K562 (cell line): ENCODE measurements around the gene ITPRIPL1. TPM values are rescaled to one million over a fixed set of nuclear protein-coding genes. Genes with fewer than 3 reads are reported as not detected.

ENCODE experiments used
- ATAC-seq: fragments of 200-7000 bp; cut with Tn5 transposase; 3 replicates; pipeline ENCODE4 v1.9.1; 2020; ENCODE audit warnings: moderate library complexity
- BruUV-seq: library from RNA; stranded (reverse); fragments of 400-500 nt; replicated peaks from 2 replicates; lab custom pipeline; 2021; lab: Mats Ljungman, UMichigan
- CTCF ChIA-PET: fragments of 300-600 bp; formaldehyde crosslinking; extraction: SDS; loops from one replicate; lab custom pipeline; 2021; ENCODE audit warnings: low intra/inter-chr PET ratio; lab: Yijun Ruan, JAX
- POLR2A ChIA-PET: fragments of 300-600, 350-650 bp; sonication (Branson Sonifier 250); formaldehyde crosslinking; extraction: SDS; loops from one replicate; lab custom pipeline; 2021; ENCODE audit warnings: antibody characterized with exemption, inconsistent platforms; lab: Yijun Ruan, JAX
- DNase-seq, 4 experiments: peaks; one replicate each; pipeline versions ENCODE4 v3.0.0 to v3.0.0-alpha.2; 2011 to 2018; ENCODE audit warnings: low spot score in 3 of 4, mixed read lengths in 3 of 4; ENCODE audit errors: extremely low read depth in 1 of 4
- FAIRE-seq: peaks from 2 replicates; lab custom pipeline; 2011; peaks lifted over from hg19 to GRCh38; lab: Jason Lieb, UNC
- H2AFZ ChIP-seq: 2 replicates; pipeline ENCODE4 v1.6.0; 2011; ENCODE audit warnings: low read depth, low read length, control low read depth, inconsistent platforms
- H3K27ac ChIP-seq: fragments of 200-600 bp; 3 replicates; pipeline ENCODE4 v1.8.0; 2011; ENCODE audit warnings: low read depth, mild to moderate bottlenecking, control low read depth, inconsistent platforms, low read length, moderate library complexity, mixed read lengths; ENCODE audit errors: extremely low read depth
- H3K27me3 ChIP-seq, 2 experiments: fragments of 300-600 bp in 1 of 2; 2 replicates in 1 of 2; 3 replicates in 1 of 2; pipeline versions ENCODE4 v1.6.0 to v1.8.0; 2011; ENCODE audit warnings: inconsistent platforms in 2 of 2, low read length in 2 of 2, mild to moderate bottlenecking in 1 of 2, mixed read lengths in 1 of 2, moderate library complexity in 1 of 2; ENCODE audit not compliant: control insufficient read depth in 2 of 2, insufficient read depth in 2 of 2
- H3K36me3 ChIP-seq: fragments of 300-600 bp; 3 replicates; pipeline ENCODE4 v1.8.0; 2011; ENCODE audit warnings: mild to moderate bottlenecking, low read length, inconsistent platforms; ENCODE audit not compliant: control insufficient read depth, insufficient read depth
- H3K4me1 ChIP-seq, 2 experiments: fragments of 200-600 bp in 1 of 2; replicated peaks in 1 of 2; 2 replicates in 1 of 2; 3 replicates in 1 of 2; pipeline versions ENCODE4 v1.5.1 to v1.8.0; 2011; ENCODE audit warnings: inconsistent platforms in 2 of 2, low read length in 2 of 2, mild to moderate bottlenecking in 1 of 2, mixed read lengths in 1 of 2, moderate library complexity in 1 of 2; ENCODE audit not compliant: control insufficient read depth in 2 of 2, insufficient read depth in 2 of 2
- H3K4me2 ChIP-seq: 2 replicates; pipeline ENCODE4 v1.6.1; 2011; ENCODE audit warnings: low read length, control low read depth, inconsistent platforms, mixed read lengths; ENCODE audit not compliant: insufficient read depth
- H3K4me3 ChIP-seq: fragments of 200-600 bp; sonication (generic), shearing (Covaris generic); 2 replicates; pipeline ENCODE4 v1.5.1; 2016; ENCODE audit warnings: control low read depth, inconsistent platforms
- H3K79me2 ChIP-seq: fragments of 200-600 bp; 3 replicates; pipeline ENCODE4 v1.8.0; 2011; ENCODE audit warnings: low read length, inconsistent platforms; ENCODE audit not compliant: control insufficient read depth, insufficient read depth
- H3K9ac ChIP-seq, 2 experiments: 2 replicates each; pipeline versions ENCODE4 v1.6.0 to v1.6.1; 2011; ENCODE audit warnings: low read depth in 2 of 2, low read length in 2 of 2, control low read depth in 1 of 2, inconsistent platforms in 1 of 2, mild to moderate bottlenecking in 1 of 2, mixed read lengths in 1 of 2; ENCODE audit not compliant: insufficient read depth in 1 of 2
- H3K9me1 ChIP-seq: one replicate; pipeline ENCODE4 v1.6.0; 2011; ENCODE audit warnings: inconsistent platforms, mild to moderate bottlenecking, low read length, moderate library complexity; ENCODE audit not compliant: control insufficient read depth, insufficient read depth
- H3K9me3 ChIP-seq: replicated peaks from 2 replicates; pipeline ENCODE4 v1.5.1; 2011; ENCODE audit warnings: low read depth, low read length, inconsistent platforms; ENCODE audit not compliant: control insufficient read depth, insufficient read depth
- H4K20me1 ChIP-seq: replicated peaks from 2 replicates; pipeline ENCODE4 v1.6.1; 2011; ENCODE audit warnings: low read length, inconsistent platforms, mixed read lengths; ENCODE audit not compliant: control insufficient read depth, insufficient read depth
- BCL6 ChIP-seq: fragments of 250-450 bp; sonication (Bioruptor Pico); IDR thresholded peaks from 2 replicates; pipeline ENCODE4 v1.4.0; 2020
- CBFA2T3 ChIP-seq: fragments of 450-650 bp; IDR thresholded peaks from 2 replicates; pipeline ENCODE4 v1.6.1; 2017
- CBX5 ChIP-seq: IDR thresholded peaks from 2 replicates; pipeline ENCODE4 v1.6.1; 2014; ENCODE audit warnings: low read depth, borderline replicate concordance
- CSDE1 ChIP-seq, 2 experiments: fragments of 450-650 bp; IDR thresholded peaks; 2 replicates each; pipeline ENCODE4 v1.6.1; 2016; ENCODE audit warnings: mild to moderate bottlenecking in 1 of 2
- FOXA1 ChIP-seq: fragments of 450-650 bp; IDR thresholded peaks from 2 replicates; pipeline ENCODE4 v1.6.1; 2016; ENCODE audit warnings: mild to moderate bottlenecking, borderline replicate concordance
- FOXJ2 ChIP-seq: fragments of 200-800 bp; sonication (Bioruptor generic); IDR thresholded peaks from 2 replicates; pipeline ENCODE4 v1.6.1; 2016; ENCODE audit warnings: missing genetic modification characterization, missing compliant biosample characterization
- IFI16 ChIP-seq: fragments of 250-450 bp; sonication (Bioruptor Pico); IDR thresholded peaks from 2 replicates; pipeline ENCODE4 v2.1.2; 2022; ENCODE audit warnings: mild to moderate bottlenecking, inconsistent platforms
- MXI1 ChIP-seq: IDR thresholded peaks from 2 replicates; pipeline ENCODE4 v1.6.1; 2011; ENCODE audit warnings: low read depth, mild to moderate bottlenecking, improper control_type of control experiment, low read length
- SIN3A ChIP-seq, 2 experiments: fragments of 150-350 bp in 1 of 2; IDR thresholded peaks; 2 replicates each; pipeline ENCODE4 v1.6.1; 2011 to 2016; ENCODE audit warnings: borderline replicate concordance in 2 of 2, low read depth in 2 of 2, low read length in 2 of 2, mild to moderate bottlenecking in 2 of 2, moderate library complexity in 2 of 2; ENCODE audit not compliant: control insufficient read depth in 1 of 2
- SMAD4 ChIP-seq: fragments of 250-450 bp; sonication (Bioruptor Pico); conservative IDR thresholded peaks from 2 replicates; pipeline ENCODE4 v1.8.0; 2021; ENCODE audit warnings: inconsistent platforms, mild to moderate bottlenecking, moderate library complexity
- ZFP1 ChIP-seq: fragments of 450-650 bp; formaldehyde crosslinking; IDR thresholded peaks from 2 replicates; pipeline ENCODE4 v1.4.0; 2020; ENCODE audit warnings: mild to moderate bottlenecking, mixed read lengths
- ZNF212 ChIP-seq: fragments of 450-650 bp; formaldehyde crosslinking; IDR thresholded peaks from 2 replicates; pipeline ENCODE4 v1.4.0; 2020; ENCODE audit warnings: mild to moderate bottlenecking
- ZNF232 ChIP-seq: sonication (generic); formaldehyde crosslinking; IDR thresholded peaks from 2 replicates; pipeline ENCODE4 v1.8.0; 2022; ENCODE audit warnings: mild to moderate bottlenecking, missing genetic modification reagents
- ZNF586 ChIP-seq: fragments of 450-650 bp; formaldehyde crosslinking; conservative IDR thresholded peaks from 2 replicates; pipeline ENCODE4 v1.4.0; 2020; ENCODE audit warnings: mild to moderate bottlenecking, moderate library complexity
- in situ Hi-C: fragments of 300-500 bp; cut with MboI; formaldehyde crosslinking; loops from 4 replicates; pipeline ENCODE4 v1.15.0; 2018; ENCODE audit warnings: inconsistent platforms, mixed read lengths
- intact Hi-C: fragments of 100-400 bp; cut with micrococcal nuclease; formaldehyde crosslinking; loops from 2 replicates; pipeline ENCODE4 v1.14.2; 2022
- polyA plus RNA-seq, 8 experiments: library from polyadenylated mRNA; depleted of rRNA in 4 of 8; stranded (reverse) in 5 of 8; unstranded in 3 of 8; fragments of >200 nt; fragmentation: Nextera tagmentation in 2 of 8; fragmentation: Illumina TruSeq in 1 of 8; extraction: Ambion mirVana in 2 of 8; extraction: Trizol in 1 of 8; gene quantifications; 2 replicates each; pipeline versions ENCODE4 v1.2.1 to v1.2.3, GENCODE V29; 2011 to 2014; ENCODE audit warnings: inconsistent platforms in 1 of 8, missing spikeins in 1 of 8
- total RNA-seq, 7 experiments: library from RNA; depleted of rRNA in 6 of 7; stranded (reverse); fragments of >200 nt in 6 of 7; fragmentation: Illumina TruSeq in 2 of 7; extraction: Trizol in 2 of 7; gene quantifications; 2 replicates each; pipeline versions ENCODE4 v1.2.1 to v1.2.3, GENCODE V29; 2011 to 2021; ENCODE audit warnings: low replicate concordance in 1 of 7
- TF ChIP-seq, protein P1 (sequence below): fragments of 250-450 bp; sonication (Bioruptor Pico); IDR thresholded peaks from 2 replicates; pipeline ENCODE4 v1.4.0; 2020; ENCODE audit warnings: borderline replicate concordance

Gene ITPRIPL1
- total and polyA plus RNA-seq, 9 of the 15 experiments (the other 6 are each of a cell fraction or from before 2014, with no cell fraction given), result 0.99 to 9.0 (median 6.4) TPM

DNA sequence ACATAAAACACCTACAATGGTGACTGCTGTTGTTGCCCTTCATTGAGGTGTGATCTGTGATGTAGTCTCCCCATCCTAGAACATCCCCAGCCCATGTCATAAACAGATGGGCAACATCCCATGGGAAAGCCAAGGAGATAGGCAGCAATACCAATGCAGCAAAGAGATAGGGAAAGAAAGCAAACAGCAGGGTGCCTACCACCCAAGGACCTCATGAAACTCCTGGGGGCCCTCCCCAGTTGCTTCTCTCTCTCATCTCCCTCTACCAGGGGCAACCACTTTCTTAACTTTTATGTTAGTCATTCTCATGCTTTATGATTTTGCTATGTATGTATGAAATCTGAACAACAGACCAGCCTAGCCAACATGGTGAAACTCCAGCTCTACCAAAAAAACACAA, 8.1 kb upstream of the ITPRIPL1 start:
- no peak overlapping the region for H3K9ac ChIP-seq
- ATAC-seq (no peak), DNase-seq (no peak), FAIRE-seq (no peak)
- H3K36me3 ChIP-seq, result no peaks in the 10 kb centered on the region
- ChIA-PET POLR2A (interaction anchor here (0.7 to 2.7 kb wide), 4 partner anchors 8 to 12 kb away, joined by 3 to 8 read pairs (median 4); partner anchors contain the start of genes ITPRIPL1 and SNRNP200), CTCF (no interaction called here)
- peaks cover 3% of the 10 kb centered on the region; the same call in 1 of the 3 replicates for H3K79me2 ChIP-seq
- no peaks in the 10 kb centered on the region for H3K9me3 ChIP-seq
- no peak for TF ChIP-seq FOXA1
- no peak for TF ChIP-seq SIN3A (IDR thresholded peaks at IDR 0.05; ENCODE audit: borderline replicate concordance in 2 of 2, control insufficient read depth in 1 of 2, low read depth in 2 of 2, low read length in 2 of 2)
- TF ChIP-seq ZFP1 (CRISPR knock-in tag), result no peak
- TF ChIP-seq ZNF232 (CRISPR knock-in tag), result no peak
- TF ChIP-seq ZNF212, result no peak
- no peak for TF ChIP-seq IFI16 (CRISPR knock-in tag)
- no peak for TF ChIP-seq CBFA2T3
- TF ChIP-seq, protein P1, sequence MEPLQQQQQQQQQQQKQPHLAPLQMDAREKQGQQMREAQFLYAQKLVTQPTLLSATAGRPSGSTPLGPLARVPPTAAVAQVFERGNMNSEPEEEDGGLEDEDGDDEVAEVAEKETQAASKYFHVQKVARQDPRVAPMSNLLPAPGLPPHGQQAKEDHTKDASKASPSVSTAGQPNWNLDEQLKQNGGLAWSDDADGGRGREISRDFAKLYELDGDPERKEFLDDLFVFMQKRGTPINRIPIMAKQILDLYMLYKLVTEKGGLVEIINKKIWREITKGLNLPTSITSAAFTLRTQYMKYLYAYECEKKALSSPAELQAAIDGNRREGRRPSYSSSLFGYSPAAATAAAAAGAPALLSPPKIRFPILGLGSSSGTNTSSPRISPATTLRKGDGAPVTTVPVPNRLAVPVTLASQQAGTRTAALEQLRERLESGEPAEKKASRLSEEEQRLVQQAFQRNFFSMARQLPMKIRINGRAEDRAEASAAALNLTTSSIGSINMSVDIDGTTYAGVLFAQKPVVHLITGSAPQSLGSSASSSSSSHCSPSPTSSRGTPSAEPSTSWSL (CRISPR knock-in tag), result no peak
- TF ChIP-seq FOXJ2 (tag), result no peak
- TF ChIP-seq MXI1, result no peak
- TF ChIP-seq CBX5, result no peak
- no peak for TF ChIP-seq ZNF586
- no peak for TF ChIP-seq SMAD4
- no peak for TF ChIP-seq BCL6 (CRISPR knock-in tag)
- no peak for TF ChIP-seq CSDE1 (IDR thresholded peaks at IDR 0.05)
- H3K9me1 ChIP-seq, result no peaks in the 10 kb centered on the region
- H3K27me3 ChIP-seq, result no peaks in the 10 kb centered on the region
- no peak overlapping the region for H3K4me3 ChIP-seq
- no peaks in the 10 kb centered on the region for H4K20me1 ChIP-seq
- no peak overlapping the region for H2AFZ ChIP-seq
- in situ Hi-C loops, result no loop called here
- H3K4me1 ChIP-seq, result peaks cover 10 to 12% of the 10 kb centered on the region in 2 experiments; a peak in 4 of 5 replicates
- no peak overlapping the region for H3K27ac ChIP-seq
- H3K4me2 ChIP-seq, result no peak overlapping the region
- no TSS peak for BruUV-seq
- intact Hi-C loops, result no loop called here
